Transverse colon (tissue), 4 donors: ENCODE measurements around the gene OR2AK2. TPM values are rescaled to one million over a fixed set of nuclear protein-coding genes. Genes with fewer than 3 reads are reported as not detected.

Experiments used
- DNase-seq: peaks from one replicate; pipeline ENCODE4 v3.0.0-alpha.2; 2019
- H3K27ac ChIP-seq, 4 donors: fragments of 200-600 bp; sonication (generic); 2 replicates each; pipeline ENCODE4 v1.5.1; 2016 to 2018; ENCODE audit warnings: inconsistent platforms in 4 of 4
- H3K27me3 ChIP-seq: fragments of 200-600 bp; sonication (generic); 2 replicates; pipeline ENCODE4 v1.5.1; 2017; ENCODE audit warnings: inconsistent platforms
- H3K36me3 ChIP-seq, 4 donors: fragments of 200-600 bp; sonication (generic); 2 replicates each; pipeline ENCODE4 v1.5.1; 2017 to 2019; ENCODE audit warnings: inconsistent platforms in 4 of 4
- H3K4me1 ChIP-seq, 4 donors: fragments of 200-600 bp; sonication (generic); 2 replicates each; pipeline ENCODE4 v1.5.1; 2017 to 2020; ENCODE audit warnings: inconsistent platforms in 4 of 4
- H3K4me3 ChIP-seq, 4 donors: fragments of 200-600 bp; sonication (generic); 1 replicate in 1 of 4; 2 replicates in 3 of 4; pipeline versions ENCODE4 v1.5.1 to v1.6.1; 2017 to 2019; ENCODE audit warnings: inconsistent platforms in 4 of 4
- H3K9me3 ChIP-seq, 2 donors: fragments of 200-600 bp; sonication (generic); 2 replicates each; pipeline ENCODE4 v1.5.1; 2017 to 2019; ENCODE audit warnings: inconsistent platforms in 2 of 2
- EP300 ChIP-seq: sonication (generic); formaldehyde crosslinking; IDR thresholded peaks from one replicate; pipeline ENCODE4 v1.6.1; 2017; ENCODE audit warnings: antibody characterized with exemption, low read depth
- POLR2A ChIP-seq: fragments of 450-650 bp; IDR thresholded peaks from one replicate; pipeline ENCODE4 v1.6.1; 2016; ENCODE audit warnings: antibody characterized with exemption, mild to moderate bottlenecking, moderate library complexity
- POLR2AphosphoS5 ChIP-seq, 3 donors: sonication (generic); formaldehyde crosslinking; IDR thresholded peaks; one replicate each; pipeline ENCODE4 v1.6.1; 2016; ENCODE audit warnings: antibody characterized with exemption in 3 of 3
- WGBS, 2 donors: methylation state at CpG; one replicate each; pipeline ENCODE4 v1.1.5; 2018; ENCODE audit warnings: low coverage in 1 of 2; 5-methylcytosine and 5-hydroxymethylcytosine counted together
- in situ Hi-C, 4 donors: fragments of 200-750 bp; cut with MboI; loops; one replicate each; pipeline versions ENCODE4 v1.15.0 to v1.15.1; 2017; ENCODE audit warnings: low sequenced_read_pairs in 3 of 4, low pct_ligation_motif_present in 1 of 4, low pct_unique_long_range_greater_than_20kb in 1 of 4
- intact Hi-C: fragments of 100-400 bp; cut with DNase I; formaldehyde crosslinking; loops from one replicate; pipeline ENCODE4 v1.15.1; 2023; ENCODE audit warnings: low total_unique reads
- total RNA-seq, 4 donors: library from RNA; depleted of rRNA; stranded (reverse); fragments of >200 nt; gene quantifications; one replicate each; pipeline ENCODE4 v1.1.0, GENCODE V29; 2016
- TF ChIP-seq, protein P1 (sequence below), 5 experiments: fragments of 200-600 bp in 3 of 5; fragments of 450-650 bp in 2 of 5; sonication (generic) in 3 of 5; IDR thresholded peaks; 1 replicate in 2 of 5; 2 replicates in 3 of 5; pipeline ENCODE4 v1.5.1; 2016 to 2017; ENCODE audit warnings: antibody characterized with exemption in 5 of 5, inconsistent platforms in 3 of 5, mild to moderate bottlenecking in 2 of 5, moderate library complexity in 1 of 5

Gene OR2AK2, protein sequence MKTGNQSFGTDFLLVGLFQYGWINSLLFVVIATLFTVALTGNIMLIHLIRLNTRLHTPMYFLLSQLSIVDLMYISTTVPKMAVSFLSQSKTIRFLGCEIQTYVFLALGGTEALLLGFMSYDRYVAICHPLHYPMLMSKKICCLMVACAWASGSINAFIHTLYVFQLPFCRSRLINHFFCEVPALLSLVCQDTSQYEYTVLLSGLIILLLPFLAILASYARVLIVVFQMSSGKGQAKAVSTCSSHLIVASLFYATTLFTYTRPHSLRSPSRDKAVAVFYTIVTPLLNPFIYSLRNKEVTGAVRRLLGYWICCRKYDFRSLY
- not detected for total RNA-seq

DNA sequence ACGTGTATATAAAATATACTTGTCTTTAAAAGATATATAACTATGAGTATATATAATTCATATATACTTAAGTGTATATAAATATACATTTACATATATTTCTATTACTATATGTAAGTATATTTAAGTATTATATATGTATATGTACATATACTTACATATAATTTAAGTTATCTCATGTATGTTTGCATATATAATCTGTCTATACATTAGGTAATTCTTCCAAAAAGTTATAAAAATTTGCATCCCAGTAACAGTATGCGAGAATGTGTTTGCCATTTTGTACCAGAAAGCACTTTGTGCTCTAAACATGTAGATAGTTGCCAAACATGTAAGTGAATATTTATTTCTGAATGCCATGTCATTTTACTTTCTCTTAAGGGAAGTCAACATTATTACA, at the start of gene OR2AK2:
TSS of gene OR2AK2 (plus strand) at position 301 of the 400 bp plus-strand sequence. CDS start 144 bp downstream, outside the sequence.
- 85 to 86% methylated on average over 1 to 2 of the region's 2 CpGs for WGBS, 2 donors
- H3K36me3 ChIP-seq: no peaks in the 10 kb centered on the region
- H3K4me1 ChIP-seq: no peaks in the 10 kb centered on the region
- intact Hi-C loops: no loop called here
- in situ Hi-C loops: no loop called here
- H3K27ac ChIP-seq: no peak within 1 kb of the TSS
- no peaks in the 10 kb centered on the region for H3K27me3 ChIP-seq
- no peak within 1 kb of the TSS for H3K4me3 ChIP-seq
- H3K9me3 ChIP-seq: no peaks in the 10 kb centered on the region
- DNase-seq: no peak
- TF ChIP-seq POLR2AphosphoS5 (IDR thresholded peaks at IDR 0.05): no peak
- TF ChIP-seq POLR2A: no peak
- TF ChIP-seq, protein P1, sequence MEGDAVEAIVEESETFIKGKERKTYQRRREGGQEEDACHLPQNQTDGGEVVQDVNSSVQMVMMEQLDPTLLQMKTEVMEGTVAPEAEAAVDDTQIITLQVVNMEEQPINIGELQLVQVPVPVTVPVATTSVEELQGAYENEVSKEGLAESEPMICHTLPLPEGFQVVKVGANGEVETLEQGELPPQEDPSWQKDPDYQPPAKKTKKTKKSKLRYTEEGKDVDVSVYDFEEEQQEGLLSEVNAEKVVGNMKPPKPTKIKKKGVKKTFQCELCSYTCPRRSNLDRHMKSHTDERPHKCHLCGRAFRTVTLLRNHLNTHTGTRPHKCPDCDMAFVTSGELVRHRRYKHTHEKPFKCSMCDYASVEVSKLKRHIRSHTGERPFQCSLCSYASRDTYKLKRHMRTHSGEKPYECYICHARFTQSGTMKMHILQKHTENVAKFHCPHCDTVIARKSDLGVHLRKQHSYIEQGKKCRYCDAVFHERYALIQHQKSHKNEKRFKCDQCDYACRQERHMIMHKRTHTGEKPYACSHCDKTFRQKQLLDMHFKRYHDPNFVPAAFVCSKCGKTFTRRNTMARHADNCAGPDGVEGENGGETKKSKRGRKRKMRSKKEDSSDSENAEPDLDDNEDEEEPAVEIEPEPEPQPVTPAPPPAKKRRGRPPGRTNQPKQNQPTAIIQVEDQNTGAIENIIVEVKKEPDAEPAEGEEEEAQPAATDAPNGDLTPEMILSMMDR (IDR thresholded peaks at IDR 0.05): no peak
- TF ChIP-seq EP300: no peak

DNA sequence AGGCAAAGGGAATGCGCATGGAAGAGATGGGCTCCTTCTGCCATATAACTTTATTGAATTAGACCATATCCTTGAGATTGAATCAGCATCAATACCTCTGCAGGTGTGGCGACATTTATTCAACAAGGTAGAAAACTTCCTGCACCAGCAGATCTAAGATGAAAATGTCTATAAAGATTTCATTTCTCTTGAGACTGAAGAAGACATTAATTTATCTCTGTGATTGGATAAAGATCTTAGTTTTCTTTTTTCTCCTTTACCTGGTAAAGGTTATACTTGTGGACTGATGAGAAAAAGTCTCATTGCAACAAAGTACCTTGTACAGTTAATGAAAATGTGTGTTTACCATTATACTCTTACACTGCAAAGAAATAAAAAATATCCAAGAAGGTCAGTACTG, 45.1 kb upstream of the OR2AK2 start, which contains the start of gene OR2T8:
TSS of gene OR2T8 (plus strand) at position 301 of the 400 bp plus-strand sequence. CDS start 766 bp downstream, outside the sequence.
- 47 to 77% methylated on average over 2 of the region's 2 CpGs for WGBS, 2 donors
- H3K4me3 ChIP-seq: no peak within 1 kb of the TSS
- H3K36me3 ChIP-seq: no peaks in the 10 kb centered on the region
- H3K27me3 ChIP-seq: no peaks in the 10 kb centered on the region
- H3K4me1 ChIP-seq: no peaks in the 10 kb centered on the region
- no peak for DNase-seq
- no peaks in the 10 kb centered on the region for H3K9me3 ChIP-seq
- H3K27ac ChIP-seq: no peak within 1 kb of the TSS
- TF ChIP-seq, protein P1 (IDR thresholded peaks at IDR 0.05): no peak
- TF ChIP-seq EP300: no peak
- no peak for TF ChIP-seq POLR2A
- TF ChIP-seq POLR2AphosphoS5 (IDR thresholded peaks at IDR 0.05): no peak
- intact Hi-C loops: no loop called here
- in situ Hi-C loops: no loop called here

DNA sequence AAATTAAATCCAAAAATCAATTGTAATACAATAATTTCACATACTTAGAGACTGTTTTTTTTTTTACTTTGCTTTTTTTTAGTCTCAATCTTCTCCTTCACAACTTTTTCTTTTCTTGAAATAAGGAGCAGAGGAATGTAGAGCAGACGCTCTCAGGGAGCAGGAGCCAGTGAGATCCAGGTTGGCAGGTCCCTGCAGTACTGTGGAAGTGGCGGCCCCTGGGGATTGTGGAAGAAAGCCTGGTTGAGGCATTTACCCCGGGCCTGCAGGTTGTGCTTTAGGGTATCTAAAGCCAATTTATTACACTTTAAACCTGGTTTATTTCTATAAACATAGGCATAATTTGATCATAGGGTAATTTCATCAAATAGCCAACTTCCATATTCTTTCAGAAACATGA, 41.1 kb upstream of the OR2AK2 start:
- Histone ChIP-seq H3K27me3 (no peaks in the 10 kb centered on the region), H3K4me3 (no peak overlapping the region), H3K9me3 (no peaks in the 10 kb centered on the region), H3K4me1 (no peaks in the 10 kb centered on the region), H3K27ac (no peak overlapping the region), H3K36me3 (no peaks in the 10 kb centered on the region)
- no peak for DNase-seq
- in situ Hi-C loops: no loop called here
- intact Hi-C loops: no loop called here
- TF ChIP-seq, protein P1 (IDR thresholded peaks at IDR 0.05): no peak
- no peak for TF ChIP-seq POLR2A
- no peak for TF ChIP-seq POLR2AphosphoS5 (IDR thresholded peaks at IDR 0.05)
- no peak for TF ChIP-seq EP300
- 48 to 76% methylated on average over 3 of the region's 3 CpGs for WGBS, 2 donors

DNA sequence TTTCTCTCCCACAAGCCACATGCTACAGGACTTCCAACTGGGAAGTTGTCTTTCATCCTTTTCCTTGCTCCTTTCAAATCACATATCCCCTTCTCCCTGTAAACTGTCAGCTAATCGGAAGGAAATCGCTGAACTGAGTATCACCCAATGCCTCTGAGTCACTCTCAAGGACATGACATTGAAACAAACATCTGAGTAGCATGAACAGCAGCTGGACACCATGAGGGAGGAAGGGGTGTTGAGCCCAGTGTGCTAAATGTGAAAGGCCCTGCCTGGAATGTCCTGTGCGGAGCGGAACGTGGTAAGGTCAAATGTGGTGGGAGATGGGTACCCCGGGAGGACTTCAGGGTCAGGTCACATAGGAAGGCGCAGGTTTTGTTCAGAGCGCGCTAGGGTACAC, 40.2 kb upstream of the OR2AK2 start, which contains the start of gene OR2AJ1:
TSS of gene OR2AJ1 (plus strand) at position 22 of the 400 bp plus-strand sequence. CDS start 8,880 bp downstream, outside the sequence.
- Histone ChIP-seq H3K4me1 (no peaks in the 10 kb centered on the region), H3K27me3 (no peaks in the 10 kb centered on the region), H3K36me3 (no peaks in the 10 kb centered on the region), H3K9me3 (no peaks in the 10 kb centered on the region), H3K4me3 (no peak within 1 kb of the TSS), H3K27ac (no peak within 1 kb of the TSS)
- intact Hi-C loops (no loop called here), in situ Hi-C loops (no loop called here)
- TF ChIP-seq POLR2AphosphoS5 (IDR thresholded peaks at IDR 0.05): no peak
- no peak for TF ChIP-seq POLR2A
- TF ChIP-seq, protein P1 (IDR thresholded peaks at IDR 0.05): no peak
- TF ChIP-seq EP300: no peak
- DNase-seq: no peak
- WGBS, 2 donors: 83 to 90% methylated on average over 3 to 9 of the region's 9 CpGs
